HG03103 (cell line): Measurements from ENCODE around the gene GPRIN2.
"Not testable (repeated sequence)": the region's sequence is repeated elsewhere in the genome, so short reads cannot be mapped to it uniquely, and the experiment has no call there.

Experiments
- ATAC-seq: cut with Tn5 transposase; IDR thresholded peaks from one replicate; pipeline ENCODE4 v1.9.1; 2021; ENCODE audit warnings: low read depth; ENCODE audit not compliant: unreplicated experiment

Gene GPRIN2

GRCh38 chr10:46538717-46539426 lies 17.6 kb downstream of the GPRIN2 start:
- no peak for ATAC-seq

GRCh38 chr10:46538155-46538554 lies 18.3 kb downstream of the GPRIN2 start:
- ATAC-seq: no peak

GRCh38 chr10:46537309-46537708 lies 19.1 kb downstream of the GPRIN2 start:
- no peak for ATAC-seq

- no peak for ATAC-seq
These were observed 19.7 kb downstream of the GPRIN2 start for GRCh38 chr10:46536781-46537180.

- no peak for ATAC-seq
These were observed 20.3 kb downstream of the GPRIN2 start for GRCh38 chr10:46536171-46536570.

- no peak for ATAC-seq
These were observed 21.5 kb downstream of the GPRIN2 start for GRCh38 chr10:46534828-46535524.

GRCh38 chr10:46532256-46532655 lies 24.2 kb downstream of the GPRIN2 start:
- ATAC-seq: not testable (repeated sequence)

- no peak for ATAC-seq
These were observed 25.9 kb downstream of the GPRIN2 start for GRCh38 chr10:46530249-46531186.

GRCh38 chr10:46529742-46530141 lies 26.7 kb downstream of the GPRIN2 start:
- ATAC-seq: not testable (repeated sequence)

- no peak for ATAC-seq
These were observed 27.5 kb downstream of the GPRIN2 start for GRCh38 chr10:46528675-46529615.

- ATAC-seq: no peak
These were observed 28.2 kb downstream of the GPRIN2 start for GRCh38 chr10:46528171-46528671.

- ATAC-seq: no peak
These were observed 29.1 kb downstream of the GPRIN2 start for GRCh38 chr10:46527241-46527811.

GRCh38 chr10:46526682-46527038 lies 29.8 kb downstream of the GPRIN2 start:
- no peak for ATAC-seq

GRCh38 chr10:46525824-46526681 lies 30.4 kb downstream of the GPRIN2 start:
- ATAC-seq: no peak

- ATAC-seq: no peak
These were observed 31.2 kb downstream of the GPRIN2 start for GRCh38 chr10:46525177-46525823.

- ATAC-seq: no peak
These were observed 31.8 kb downstream of the GPRIN2 start for GRCh38 chr10:46524472-46525176.

GRCh38 chr10:46523962-46524471 lies 32.4 kb downstream of the GPRIN2 start:
- ATAC-seq: no peak
